HL-60/S4 treated with phorbol 12-myristate 13-acetate at 8.2 ng/mL for 4 days and 3 days (cell line): Measurements from ENCODE around the gene HPSE2.
"Not testable (repeated sequence)": the region's sequence is repeated elsewhere in the genome, so short reads cannot be mapped to it uniquely, and the experiment has no call there.

Experiments
- in situ Hi-C: fragments of 300-500 bp; cut with MboI; formaldehyde crosslinking; loops from 2 replicates; pipeline ENCODE4 v1.15.0; 2022; ENCODE audit warnings: low sequenced_read_pairs

Gene HPSE2

DNA sequence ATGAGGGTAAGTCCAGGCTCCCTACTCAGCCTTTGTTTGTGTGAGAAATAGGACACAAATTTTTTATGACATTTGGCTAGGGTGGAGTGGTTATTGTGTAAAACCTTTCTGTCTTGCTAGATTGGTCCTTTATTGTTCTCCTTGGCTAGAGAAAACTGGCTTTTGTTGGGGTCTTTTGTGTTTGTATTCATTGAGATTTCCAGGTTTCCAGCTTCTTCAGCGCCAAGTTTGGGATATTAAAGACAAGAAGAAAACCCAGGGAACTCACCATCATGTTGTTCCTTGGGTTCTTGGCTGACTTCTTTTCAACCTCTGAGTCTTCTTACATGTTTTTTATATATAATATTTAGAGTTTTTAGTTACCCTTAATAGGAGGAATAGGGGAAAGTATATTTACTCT is 310.0 kb downstream of the HPSE2 start:
- in situ Hi-C loops = no loop called here

DNA sequence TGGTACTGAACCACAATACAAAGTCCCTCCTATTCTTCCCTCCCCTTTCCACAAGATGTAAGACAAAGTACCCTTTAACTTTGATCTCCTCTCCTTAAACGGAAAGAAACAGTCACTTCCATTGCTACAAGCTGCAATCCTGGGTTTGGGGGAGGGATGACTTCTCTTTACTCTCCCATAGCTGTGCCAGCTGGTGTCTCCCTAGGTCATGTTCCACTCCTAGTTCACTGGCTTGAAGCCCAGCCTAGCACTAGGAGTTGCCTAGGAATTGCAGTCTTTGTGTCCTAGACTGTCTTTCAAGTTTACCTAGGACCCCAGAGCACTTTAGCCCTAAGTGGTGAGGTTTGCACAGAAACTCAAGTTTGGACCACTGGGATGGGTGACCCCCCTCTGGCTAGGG is 311.1 kb downstream of the HPSE2 start:
- in situ Hi-C loops = no loop called here

DNA sequence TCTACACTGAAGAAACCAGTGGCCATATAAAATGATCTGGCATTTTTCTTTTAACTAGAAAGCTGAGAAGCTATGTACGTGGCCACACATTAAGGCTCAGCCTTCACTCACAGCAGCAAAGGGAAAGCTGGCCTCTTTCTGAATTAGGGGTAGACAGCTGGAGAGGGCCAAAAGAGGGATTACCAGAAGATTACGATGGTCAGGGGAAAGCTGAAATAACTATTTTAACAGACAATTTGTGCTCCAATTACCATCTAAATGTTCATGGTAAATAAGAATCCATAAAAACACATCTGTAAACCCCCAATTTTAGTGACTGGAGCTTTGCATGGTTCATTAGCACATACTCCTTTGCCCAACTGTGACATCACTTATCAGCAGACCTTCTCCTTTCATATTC is 314.3 kb downstream of the HPSE2 start:
- in situ Hi-C loops = no loop called here

DNA sequence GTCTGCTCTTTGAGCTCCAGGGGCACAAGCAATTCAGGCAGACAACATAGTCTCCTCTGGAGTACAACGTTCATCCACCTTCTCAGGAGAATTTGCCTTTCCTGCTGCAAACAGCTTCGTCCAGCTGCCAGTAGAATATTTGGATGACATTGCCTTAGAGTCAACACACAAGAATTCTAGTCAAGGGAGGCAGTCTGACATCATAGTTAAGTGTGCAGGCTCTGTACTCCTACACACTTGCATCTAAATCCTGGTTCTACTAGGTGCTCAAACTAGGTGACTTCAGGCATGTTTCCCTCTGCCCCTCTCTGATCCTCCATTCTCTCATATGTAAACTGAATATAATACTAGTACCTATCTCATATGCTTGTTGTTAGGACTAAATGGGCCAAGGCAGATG is 314.8 kb downstream of the HPSE2 start:
- in situ Hi-C loops = no loop called here

DNA sequence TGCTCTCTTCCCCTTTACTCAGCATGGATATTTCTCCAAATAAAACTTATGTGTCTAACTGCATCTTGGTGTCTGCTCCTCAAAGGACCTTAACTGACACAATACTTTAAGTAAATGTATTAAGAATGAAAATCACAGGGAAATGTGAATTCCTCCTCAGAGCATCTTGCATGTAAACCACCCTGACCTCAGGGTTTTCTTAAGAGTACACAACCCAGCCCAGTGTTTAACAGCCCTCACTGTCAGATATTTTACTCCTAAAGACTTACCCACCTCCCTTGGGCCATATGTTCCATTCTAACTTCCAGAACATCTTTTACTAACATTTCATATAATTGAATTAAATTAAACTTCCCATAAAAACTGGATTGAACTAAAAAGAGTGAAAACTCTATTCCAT is 315.3 kb downstream of the HPSE2 start:
- in situ Hi-C loops = no loop called here

DNA sequence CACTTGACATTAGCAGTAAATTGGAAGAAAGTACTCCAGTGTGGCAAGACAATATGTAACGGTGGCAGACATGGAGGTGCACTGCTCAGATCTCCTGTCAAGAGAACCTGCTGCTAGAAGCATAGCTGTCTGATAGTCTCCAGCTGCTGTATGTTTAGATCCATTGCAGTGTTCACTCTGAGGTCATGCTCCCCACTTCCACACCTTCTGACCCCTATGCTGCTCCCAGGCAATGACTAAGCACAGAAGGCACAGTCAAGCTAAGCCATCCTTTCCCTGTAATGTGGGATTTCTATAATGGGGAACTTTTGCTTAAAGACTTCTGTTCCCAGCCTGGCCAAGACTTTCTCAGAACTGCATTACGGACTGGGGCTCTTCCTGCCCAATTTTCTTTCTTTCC is 315.8 kb downstream of the HPSE2 start:
- in situ Hi-C loops = no loop called here

DNA sequence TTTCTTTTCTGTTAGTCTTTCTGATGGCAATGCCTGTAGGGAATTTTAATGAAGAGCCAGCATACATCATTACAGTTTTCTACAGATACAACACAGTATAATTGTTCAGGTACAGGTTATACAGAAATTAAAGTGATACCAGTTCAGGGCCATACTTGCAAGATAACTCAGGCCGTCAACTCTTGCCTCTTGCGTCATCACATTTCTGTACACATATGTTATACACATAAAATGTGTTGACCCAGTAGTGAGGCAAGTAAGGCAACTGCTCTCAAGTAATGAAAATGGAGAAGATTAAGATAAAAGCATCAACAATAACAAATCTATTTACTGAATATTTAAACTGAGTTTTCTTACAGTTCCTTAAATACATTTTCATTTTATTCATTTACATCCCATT is 317.8 kb downstream of the HPSE2 start:
- in situ Hi-C loops = no loop called here

DNA sequence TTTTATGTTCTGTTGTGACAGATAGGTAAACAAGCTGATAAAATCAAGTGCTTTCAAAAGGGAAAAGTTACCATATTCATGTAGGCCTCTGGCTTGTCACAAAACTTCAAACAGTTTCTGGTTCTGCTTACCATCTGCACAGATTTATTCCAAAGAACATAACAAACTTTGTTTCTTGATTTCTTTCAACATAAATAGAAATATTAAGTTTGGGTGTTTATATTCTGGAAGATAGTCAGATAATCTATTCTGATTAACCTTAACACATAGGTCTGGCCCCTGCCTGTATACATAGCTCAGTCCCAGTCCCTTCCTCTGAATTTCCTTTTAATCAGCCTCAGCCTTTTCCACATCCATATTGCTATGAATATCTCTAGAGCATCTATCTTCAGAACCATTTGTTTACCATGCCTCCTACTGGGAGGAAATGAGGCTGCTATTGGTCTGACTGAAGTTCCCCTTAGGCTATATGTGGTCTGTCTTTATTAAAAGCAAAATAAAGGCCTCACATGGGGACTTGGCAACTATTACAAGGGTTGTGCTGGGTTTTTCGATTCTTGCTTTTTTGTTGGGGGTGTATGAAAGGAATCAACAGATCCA is 319.0 kb downstream of the HPSE2 start:
- in situ Hi-C loops = no loop called here

DNA sequence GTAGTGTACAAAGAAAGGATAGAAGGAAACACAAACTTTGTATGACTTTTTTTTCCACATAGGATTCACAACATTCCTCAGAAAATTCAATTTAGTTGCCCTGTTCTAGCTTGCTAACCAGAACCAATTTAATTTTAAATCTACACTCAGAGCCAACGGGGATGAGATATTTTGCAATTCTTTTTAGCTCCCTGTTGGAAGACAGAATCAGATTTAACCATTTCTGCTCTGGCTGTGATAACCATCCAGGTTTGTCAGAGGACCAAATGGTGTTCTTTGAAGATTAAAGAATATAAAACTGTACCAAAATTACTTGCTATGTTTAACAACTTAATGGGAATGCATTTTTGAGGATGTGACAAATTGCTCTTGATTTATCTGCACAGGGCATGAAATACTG is 319.7 kb downstream of the HPSE2 start:
- in situ Hi-C loops = no loop called here

DNA sequence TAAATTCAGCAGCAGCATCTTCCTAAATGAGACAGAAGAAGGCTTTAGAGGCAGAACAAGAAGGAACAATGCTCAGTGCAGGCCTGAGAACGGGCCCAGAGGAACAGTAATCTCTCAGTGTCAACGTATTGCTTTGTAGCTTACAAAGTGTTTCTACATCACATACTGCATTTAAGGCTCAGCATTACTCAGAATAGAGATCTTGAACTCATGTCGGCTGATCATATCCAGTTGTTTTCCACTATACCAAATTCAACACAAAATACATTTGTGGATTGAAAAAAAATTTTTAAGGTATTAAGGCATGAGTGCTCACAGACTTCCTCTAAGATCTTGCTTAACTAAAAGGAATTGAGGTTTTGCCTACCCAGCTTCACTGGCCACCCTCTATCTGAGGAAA is 325.1 kb downstream of the HPSE2 start:
- in situ Hi-C loops = no loop called here

DNA sequence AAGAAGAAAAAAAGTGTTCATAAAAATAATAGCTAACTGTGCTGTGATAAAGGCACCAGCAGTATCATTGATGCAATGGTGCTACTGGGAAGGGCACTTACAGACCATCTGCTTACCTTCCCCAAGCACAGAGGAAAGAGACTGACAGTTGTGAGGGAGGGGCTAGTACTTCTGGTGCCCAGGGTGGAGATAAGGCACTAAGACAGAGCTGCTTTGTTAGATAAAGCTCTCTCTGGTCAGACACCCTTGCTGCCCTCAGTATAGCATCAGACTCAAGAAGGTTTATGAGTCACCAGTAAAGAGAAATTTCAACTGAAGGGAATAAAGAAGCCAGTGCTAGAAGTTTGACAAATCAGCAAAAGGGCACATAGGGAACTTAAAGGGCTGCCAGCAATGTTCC is 325.6 kb downstream of the HPSE2 start:
- in situ Hi-C loops = no loop called here

DNA sequence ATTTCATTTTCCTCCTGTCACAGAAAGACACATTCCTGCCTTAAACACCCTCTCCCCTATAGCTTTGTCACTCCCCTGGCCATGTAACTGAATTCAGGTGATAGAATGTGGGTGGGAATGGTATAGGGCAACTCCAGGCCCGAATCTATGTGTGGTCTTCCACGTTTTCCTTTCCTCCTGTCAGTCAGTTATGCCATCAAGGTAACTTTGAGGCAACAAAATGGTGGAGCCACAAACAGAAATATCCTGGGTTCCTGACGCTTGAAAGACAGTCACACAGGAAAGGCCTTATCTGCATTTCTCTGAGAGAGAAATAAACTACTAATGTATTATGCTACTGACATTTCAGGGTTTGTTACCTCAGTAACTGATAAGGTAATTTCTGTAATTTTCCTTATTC is 326.8 kb downstream of the HPSE2 start:
- in situ Hi-C loops = no loop called here

DNA sequence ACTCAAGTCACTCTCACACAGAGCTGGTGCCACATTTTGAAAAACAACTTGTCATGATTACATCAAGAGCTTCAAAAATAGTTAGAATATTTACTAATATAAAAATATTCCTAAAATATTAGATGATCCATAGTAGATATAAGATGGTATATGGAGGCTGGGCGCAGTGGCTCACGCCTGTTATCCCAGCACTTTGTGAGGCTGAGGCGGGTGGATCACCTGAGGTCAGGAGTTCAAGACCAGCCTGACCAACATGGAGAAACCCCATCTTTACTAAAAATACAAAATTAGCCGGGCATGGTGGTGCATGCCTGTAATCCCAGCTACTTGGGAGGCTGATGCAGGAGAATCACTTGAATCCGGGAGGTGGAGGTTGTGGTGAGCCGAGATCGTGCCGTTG is 327.4 kb downstream of the HPSE2 start:
- in situ Hi-C loops = not testable (repeated sequence)

DNA sequence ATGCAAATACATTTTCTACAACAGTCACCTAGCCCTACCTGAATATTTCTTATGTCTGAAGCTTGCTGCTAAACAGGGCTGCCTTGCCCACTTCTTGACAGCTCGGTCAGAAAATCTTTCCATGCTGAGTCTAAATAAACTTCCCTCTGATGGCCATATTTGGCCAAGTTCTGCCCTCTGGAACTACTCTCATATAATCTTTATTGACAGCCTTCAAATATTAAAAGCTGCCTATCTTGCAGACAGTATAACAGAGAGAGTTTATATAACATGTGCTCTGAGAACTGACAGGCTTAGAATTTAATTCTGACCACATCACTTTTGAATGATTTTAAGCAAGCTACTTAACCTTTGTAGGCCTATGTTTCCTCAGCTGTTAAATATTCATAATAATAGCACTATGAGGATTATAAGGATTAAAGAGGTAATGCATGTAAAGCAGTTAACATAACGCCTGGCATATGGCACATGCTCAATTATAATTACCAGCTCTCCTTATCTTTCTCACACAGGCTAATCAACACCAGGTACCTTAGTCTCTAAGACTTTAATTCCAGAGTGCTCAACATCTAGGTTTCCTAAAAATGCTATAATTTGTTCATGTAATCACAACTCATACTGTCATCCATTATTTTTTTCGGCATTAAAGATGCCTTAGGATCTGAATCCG is 334.1 kb downstream of the HPSE2 start:
- in situ Hi-C loops = no loop called here

DNA sequence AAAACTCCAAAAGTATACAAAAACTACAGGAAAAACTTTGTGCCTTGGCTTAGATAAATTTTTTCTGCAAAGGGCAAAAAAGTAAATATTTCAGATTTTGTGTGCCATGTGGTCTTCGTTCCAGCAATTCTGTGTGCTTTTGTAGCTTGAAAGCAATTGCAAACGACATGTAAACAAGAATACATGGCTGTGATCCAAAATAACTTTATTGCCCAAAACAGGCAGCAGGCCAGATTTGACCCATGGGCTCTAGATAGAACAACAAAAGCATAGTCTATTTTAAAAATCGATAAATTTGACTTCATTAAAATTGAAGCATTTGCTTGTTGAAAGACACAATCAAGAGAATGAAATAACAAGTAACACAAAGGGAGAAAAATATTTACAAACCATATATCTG is 336.6 kb downstream of the HPSE2 start:
- in situ Hi-C loops = no loop called here

DNA sequence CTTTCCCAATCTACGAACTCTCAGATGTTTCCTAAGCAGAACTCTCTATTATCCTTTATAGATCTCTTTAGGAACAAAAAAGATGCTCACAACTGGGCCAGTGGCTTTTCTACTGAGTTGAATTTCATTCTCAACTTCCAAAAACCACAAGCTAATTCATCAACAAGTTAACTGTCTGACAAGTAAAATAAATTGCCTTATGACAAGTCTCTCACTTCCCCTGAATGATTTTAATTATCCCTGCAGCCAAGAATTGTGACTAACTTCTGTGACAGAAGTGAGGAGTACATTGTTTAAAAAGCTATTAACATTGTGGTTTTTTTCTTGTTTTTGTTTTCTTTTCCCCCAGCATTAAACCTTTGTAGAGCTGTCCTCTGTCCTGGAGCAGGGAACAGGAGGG is 343.1 kb downstream of the HPSE2 start:
- in situ Hi-C loops = no loop called here

DNA sequence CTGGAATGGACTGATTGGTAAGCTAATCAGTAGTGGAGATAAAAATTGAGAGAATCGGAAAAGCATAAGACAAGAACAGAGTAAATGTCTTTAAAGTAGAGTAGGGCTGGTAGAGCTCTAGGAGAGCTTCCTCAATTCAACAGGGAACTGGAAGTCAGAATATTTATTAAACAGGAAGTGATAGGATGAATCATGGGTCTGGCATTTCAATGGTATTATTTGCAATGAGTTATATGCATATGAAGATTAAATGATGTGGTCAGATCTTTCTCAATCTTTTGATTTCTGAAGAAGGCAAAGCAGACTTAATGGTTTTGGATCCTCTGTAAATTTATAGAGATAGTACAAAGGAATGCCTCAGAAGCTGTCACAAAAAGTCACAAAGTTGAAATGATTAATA is 349.0 kb downstream of the HPSE2 start:
- in situ Hi-C loops = no loop called here

DNA sequence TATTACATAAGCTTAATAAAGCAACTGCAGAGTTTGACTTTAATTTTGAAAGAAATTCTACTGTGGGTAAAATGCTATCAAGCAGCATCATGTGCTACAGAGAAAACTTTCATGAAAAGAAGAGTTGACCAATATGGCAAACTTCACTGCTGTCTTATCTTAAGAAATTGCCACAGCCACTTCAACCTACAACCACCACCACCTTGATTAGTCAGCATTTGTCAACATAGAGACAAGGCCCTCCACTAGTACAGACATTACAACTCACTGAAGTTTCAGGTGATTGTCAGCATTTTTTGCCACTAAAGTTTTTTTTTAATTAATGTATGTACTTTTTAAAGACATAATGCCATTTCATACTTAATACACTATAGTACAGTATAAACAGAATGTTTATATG is 350.3 kb downstream of the HPSE2 start:
- in situ Hi-C loops = no loop called here

DNA sequence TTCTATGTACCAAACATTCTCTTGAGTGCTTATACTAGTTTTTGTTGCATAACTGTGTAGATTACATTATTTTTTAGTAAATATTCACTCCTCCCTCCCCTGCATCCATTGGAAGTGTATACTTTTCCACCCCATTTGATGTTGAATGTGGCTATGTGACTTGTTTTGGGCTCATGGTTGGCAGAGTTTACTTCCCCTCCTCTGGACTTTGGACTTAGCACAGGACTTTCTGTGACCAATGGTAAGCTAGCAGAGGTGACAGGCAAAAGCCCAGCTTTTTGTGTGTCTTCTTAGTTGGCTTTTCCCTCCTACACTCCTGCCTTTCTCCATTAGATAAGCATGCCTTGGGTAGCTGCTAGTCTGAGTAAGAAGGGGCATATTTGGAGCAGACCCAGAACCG is 353.9 kb downstream of the HPSE2 start:
- in situ Hi-C loops = no loop called here

DNA sequence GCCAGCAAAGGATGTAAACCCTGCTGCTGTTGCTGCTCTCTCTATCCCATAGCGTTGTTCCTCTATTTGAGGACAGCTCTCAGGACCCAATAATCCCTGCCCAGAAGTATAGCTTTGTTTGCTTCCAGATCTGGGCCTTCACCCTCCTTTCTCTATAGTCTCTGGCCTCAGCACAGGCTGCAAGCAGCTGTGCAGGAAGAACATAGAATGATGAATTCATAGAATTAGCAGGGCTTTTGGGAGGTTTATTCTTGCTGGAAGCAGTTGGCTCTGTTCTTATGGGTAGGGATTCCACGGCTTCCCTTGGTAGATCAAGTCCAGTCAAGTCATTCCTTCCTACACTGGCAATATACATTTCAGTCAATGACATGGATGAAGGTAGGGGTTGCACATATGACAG is 354.7 kb downstream of the HPSE2 start:
- in situ Hi-C loops = no loop called here

DNA sequence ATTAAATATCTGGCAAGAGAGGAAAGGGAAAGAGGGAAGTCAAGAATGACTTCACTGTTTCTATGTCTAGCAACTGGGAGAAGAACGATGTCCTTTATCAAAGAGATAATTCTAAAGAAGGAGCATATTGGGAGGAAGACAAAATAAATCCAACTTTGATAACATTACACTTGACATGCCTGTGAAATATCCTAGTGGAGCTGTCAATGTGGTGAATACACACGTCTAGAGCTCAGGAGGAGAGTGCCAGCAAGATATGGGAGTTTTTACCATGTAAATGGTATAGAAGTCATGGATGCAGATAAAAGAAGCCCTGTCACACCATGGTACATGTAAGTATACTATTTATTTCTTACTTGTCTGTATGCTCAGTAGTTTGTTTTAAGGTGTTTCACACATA is 356.7 kb downstream of the HPSE2 start:
- in situ Hi-C loops = no loop called here

DNA sequence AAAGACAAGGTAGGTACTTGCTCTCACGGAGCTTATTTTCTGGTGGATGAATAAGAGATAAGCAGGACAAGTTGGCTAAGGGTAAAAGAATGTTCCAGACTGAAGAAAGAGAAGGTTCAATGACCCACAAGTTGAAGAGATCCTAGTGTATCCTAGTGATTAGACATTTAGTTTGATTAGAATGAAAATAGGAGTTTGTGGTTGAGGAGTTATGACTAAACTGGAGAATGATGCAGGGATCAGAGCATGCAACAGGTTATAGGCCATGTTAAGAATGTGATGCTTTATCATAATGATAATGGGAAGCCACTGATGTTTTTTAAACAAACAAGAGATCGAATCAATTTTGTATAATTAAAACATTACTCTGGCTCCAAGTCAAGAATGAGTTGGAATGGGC is 357.2 kb downstream of the HPSE2 start:
- in situ Hi-C loops = no loop called here

DNA sequence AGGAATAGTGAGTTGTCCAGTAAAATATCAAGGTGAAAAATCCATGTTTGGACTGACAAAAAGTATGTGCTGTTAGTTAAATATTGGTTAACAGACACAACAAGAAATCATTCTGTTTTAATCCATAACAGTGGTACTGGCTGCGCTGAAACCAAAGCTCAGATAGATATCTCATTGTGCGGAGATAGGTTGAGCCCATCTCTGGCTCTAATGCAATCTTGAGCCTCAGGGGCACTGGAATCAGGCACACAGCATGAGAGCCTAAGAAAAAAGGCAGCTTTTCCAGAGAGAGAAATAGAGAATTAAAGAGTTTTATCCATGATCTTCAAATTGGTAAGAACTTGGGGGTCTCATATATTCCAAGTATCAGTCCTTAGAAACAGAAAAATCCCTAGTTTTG is 373.7 kb downstream of the HPSE2 start:
- in situ Hi-C loops = no loop called here
